Endodermal cell (in vitro differentiated cells): ENCODE data around the gene KLHL3. TPM values are rescaled to one million over a fixed set of nuclear protein-coding genes. Genes with fewer than 3 reads are reported as not detected.

Experiments used
- DNase-seq: peaks from one replicate; pipeline ENCODE4 v3.0.0-alpha.2; 2017
- H3K27ac ChIP-seq: 2 replicates; pipeline ENCODE4 v1.5.1; 2013; ENCODE audit warnings: mild to moderate bottlenecking, low read depth, low read length, moderate library complexity
- H3K27me3 ChIP-seq: 2 replicates; pipeline ENCODE4 v1.6.1; 2013; ENCODE audit warnings: mild to moderate bottlenecking, low read length, moderate library complexity; ENCODE audit not compliant: insufficient read depth, control insufficient read depth, poor library complexity, severe bottlenecking
- H3K36me3 ChIP-seq: 2 replicates; pipeline ENCODE4 v1.7.0; 2013; ENCODE audit warnings: mild to moderate bottlenecking, low read length, moderate library complexity; ENCODE audit not compliant: control insufficient read depth, insufficient read depth
- H3K4me1 ChIP-seq: one replicate; pipeline ENCODE4 v1.7.0; 2013; ENCODE audit warnings: low read length; ENCODE audit not compliant: control insufficient read depth, insufficient read depth
- H3K4me3 ChIP-seq: 2 replicates; pipeline ENCODE4 v1.5.1; 2013; ENCODE audit warnings: mild to moderate bottlenecking, low read length, moderate library complexity
- H3K9ac ChIP-seq: 2 replicates; pipeline ENCODE4 v1.6.1; 2013; ENCODE audit warnings: mild to moderate bottlenecking, low read length, moderate library complexity; ENCODE audit not compliant: poor library complexity, severe bottlenecking; ENCODE audit errors: extremely low read depth
- H3K9me3 ChIP-seq: 2 replicates; pipeline ENCODE4 v1.6.1; 2013; ENCODE audit warnings: mild to moderate bottlenecking, low read length, moderate library complexity; ENCODE audit not compliant: control insufficient read depth
- H3K27ac Mint-ChIP-seq: 2 replicates; pipeline ENCODE4 v1.8.0; 2020; ENCODE audit warnings: mixed read lengths
- H3K27me3 Mint-ChIP-seq: 2 replicates; pipeline ENCODE4 v1.8.0; 2021; ENCODE audit warnings: mild to moderate bottlenecking, mixed read lengths; ENCODE audit not compliant: insufficient read depth
- H3K36me3 Mint-ChIP-seq: 2 replicates; pipeline ENCODE4 v1.8.0; 2020; ENCODE audit warnings: low read depth, mixed read lengths
- H3K4me1 Mint-ChIP-seq: 2 replicates; pipeline ENCODE4 v1.8.0; 2020; ENCODE audit warnings: mixed read lengths
- H3K4me3 Mint-ChIP-seq: 2 replicates; pipeline ENCODE4 v1.8.0; 2020; ENCODE audit warnings: mild to moderate bottlenecking, moderate library complexity, mixed read lengths
- H3K9me3 Mint-ChIP-seq: 2 replicates; pipeline ENCODE4 v1.8.0; 2020; ENCODE audit warnings: mild to moderate bottlenecking, mixed read lengths
- WGBS, 2 experiments: methylation state at CpG; one replicate each; pipeline versions ENCODE4 v1.1.5 to v1.1.7; 2013; ENCODE audit warnings: missing lambda C conversion rate in 2 of 2, mixed read lengths in 1 of 2; ENCODE audit not compliant: insufficient coverage in 1 of 2, insufficient read length in 1 of 2; 5-methylcytosine and 5-hydroxymethylcytosine counted together
- total RNA-seq, 2 donors: library from RNA; stranded (reverse); fragmentation: NEBNext Ultra II Directional in 1 of 2; extraction: Animal tissue kit (Norgen Biotek cat#: 25700) in 1 of 2; gene quantifications; 2 replicates in 1 of 2; 3 replicates in 1 of 2; pipeline ENCODE4 v1.2.1, GENCODE V29; 2021
- TF ChIP-seq, protein P1 (sequence below): fragments of 200-600 bp; sonication (generic); conservative IDR thresholded peaks from 2 replicates; pipeline ENCODE4 v1.5.0; 2021; ENCODE audit warnings: antibody characterized with exemption, mild to moderate bottlenecking

The KLHL3 gene
- total RNA-seq, 2 donors from 2014 or later: 17.5 to 19.4 TPM

DNA sequence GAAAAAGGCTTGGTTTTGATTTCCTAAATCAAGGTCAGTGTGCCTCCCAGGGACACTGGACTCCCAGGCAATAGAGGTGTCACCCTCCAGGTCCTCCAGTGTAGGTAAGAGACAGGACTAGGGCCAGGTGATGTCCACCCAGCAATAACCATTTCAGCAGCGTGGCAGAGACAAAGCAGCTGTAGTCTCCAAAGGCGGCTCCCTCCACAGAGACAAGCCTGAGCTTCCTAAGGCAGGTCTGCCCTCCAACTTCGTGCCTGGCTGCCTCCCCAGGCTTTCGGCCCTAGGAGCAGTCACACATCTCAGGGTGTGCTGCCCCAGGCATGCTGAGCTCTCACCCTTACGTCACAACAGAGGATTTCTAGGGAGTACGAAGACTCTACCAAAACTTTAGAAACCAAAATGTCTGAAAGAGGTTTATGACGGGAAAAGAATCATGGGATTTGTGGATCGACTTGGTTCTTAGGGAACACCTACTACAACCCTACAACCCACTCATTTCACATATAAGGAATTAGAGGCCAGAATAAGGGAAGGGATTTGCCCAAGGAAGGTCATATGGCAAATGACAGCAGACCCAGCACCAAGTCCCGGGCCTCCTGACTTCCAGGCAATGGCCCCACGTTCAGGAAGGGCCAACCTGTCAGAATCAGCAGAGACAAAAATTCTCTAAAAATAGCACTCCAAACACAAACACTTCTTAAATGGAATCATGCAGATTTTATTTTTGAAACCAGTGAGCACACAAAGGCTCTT, 105.5 kb downstream of the KLHL3 start:
- H3K9ac ChIP-seq: no peak overlapping the region
- Mint-ChIP-seq H3K9me3 (no peaks in the 10 kb centered on the region), H3K27me3 (no peaks in the 10 kb centered on the region), H3K4me1 (peaks cover 16% of the 10 kb centered on the region), H3K4me3 (no peak overlapping the region), H3K27ac (peak overlapping the region; percentile 19), H3K36me3 (peaks cover 10% of the 10 kb centered on the region)
- peak; percentile 60 for DNase-seq
- WGBS, 2 experiments: 72 to 79% methylated on average over 8 to 9 of the region's 10 CpGs
- peaks cover 3% of the 10 kb centered on the region for H3K4me1 ChIP-seq
- no peaks in the 10 kb centered on the region for H3K9me3 ChIP-seq
- H3K27ac ChIP-seq: no peak overlapping the region
- H3K36me3 ChIP-seq: no peaks in the 10 kb centered on the region
- H3K27me3 ChIP-seq: no peaks in the 10 kb centered on the region
- TF ChIP-seq, protein P1, sequence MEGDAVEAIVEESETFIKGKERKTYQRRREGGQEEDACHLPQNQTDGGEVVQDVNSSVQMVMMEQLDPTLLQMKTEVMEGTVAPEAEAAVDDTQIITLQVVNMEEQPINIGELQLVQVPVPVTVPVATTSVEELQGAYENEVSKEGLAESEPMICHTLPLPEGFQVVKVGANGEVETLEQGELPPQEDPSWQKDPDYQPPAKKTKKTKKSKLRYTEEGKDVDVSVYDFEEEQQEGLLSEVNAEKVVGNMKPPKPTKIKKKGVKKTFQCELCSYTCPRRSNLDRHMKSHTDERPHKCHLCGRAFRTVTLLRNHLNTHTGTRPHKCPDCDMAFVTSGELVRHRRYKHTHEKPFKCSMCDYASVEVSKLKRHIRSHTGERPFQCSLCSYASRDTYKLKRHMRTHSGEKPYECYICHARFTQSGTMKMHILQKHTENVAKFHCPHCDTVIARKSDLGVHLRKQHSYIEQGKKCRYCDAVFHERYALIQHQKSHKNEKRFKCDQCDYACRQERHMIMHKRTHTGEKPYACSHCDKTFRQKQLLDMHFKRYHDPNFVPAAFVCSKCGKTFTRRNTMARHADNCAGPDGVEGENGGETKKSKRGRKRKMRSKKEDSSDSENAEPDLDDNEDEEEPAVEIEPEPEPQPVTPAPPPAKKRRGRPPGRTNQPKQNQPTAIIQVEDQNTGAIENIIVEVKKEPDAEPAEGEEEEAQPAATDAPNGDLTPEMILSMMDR: no peak
- no peak overlapping the region for H3K4me3 ChIP-seq

DNA sequence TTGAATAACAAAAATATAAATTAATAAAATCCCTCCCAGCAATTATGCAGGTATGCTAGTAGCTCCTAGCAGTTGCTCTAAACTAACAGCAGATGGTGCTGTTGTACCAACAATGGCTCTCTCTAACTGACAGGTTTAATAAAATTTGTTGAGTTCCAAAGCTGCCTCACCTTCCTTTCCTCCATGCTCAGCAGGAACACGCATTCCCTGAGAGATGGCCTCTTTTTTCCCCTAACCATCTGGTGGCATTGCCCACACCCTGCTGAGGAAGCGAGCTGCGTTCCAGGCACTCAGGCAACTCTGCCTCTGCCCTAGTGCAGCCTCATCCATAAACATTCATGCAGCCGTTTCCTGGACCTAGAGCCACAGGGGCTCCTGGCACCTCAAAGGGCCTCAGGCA, 106.2 kb downstream of the KLHL3 start:
- no peak overlapping the region for H3K9ac ChIP-seq
- H3K4me3 ChIP-seq: no peak overlapping the region
- Mint-ChIP-seq H3K9me3 (no peaks in the 10 kb centered on the region), H3K36me3 (peaks cover 10% of the 10 kb centered on the region), H3K27me3 (no peaks in the 10 kb centered on the region), H3K4me1 (peaks cover 15% of the 10 kb centered on the region), H3K4me3 (no peak overlapping the region), H3K27ac (no peak overlapping the region)
- no peaks in the 10 kb centered on the region for H3K36me3 ChIP-seq
- 13 to 23% methylated on average over 3 to 4 of the region's 4 CpGs for WGBS, 2 experiments
- H3K27ac ChIP-seq: no peak overlapping the region
- no peaks in the 10 kb centered on the region for H3K27me3 ChIP-seq
- DNase-seq: peak; percentile 77
- TF ChIP-seq, protein P1: peak; percentile 98
- H3K4me1 ChIP-seq: peaks cover 3% of the 10 kb centered on the region
- no peaks in the 10 kb centered on the region for H3K9me3 ChIP-seq

DNA sequence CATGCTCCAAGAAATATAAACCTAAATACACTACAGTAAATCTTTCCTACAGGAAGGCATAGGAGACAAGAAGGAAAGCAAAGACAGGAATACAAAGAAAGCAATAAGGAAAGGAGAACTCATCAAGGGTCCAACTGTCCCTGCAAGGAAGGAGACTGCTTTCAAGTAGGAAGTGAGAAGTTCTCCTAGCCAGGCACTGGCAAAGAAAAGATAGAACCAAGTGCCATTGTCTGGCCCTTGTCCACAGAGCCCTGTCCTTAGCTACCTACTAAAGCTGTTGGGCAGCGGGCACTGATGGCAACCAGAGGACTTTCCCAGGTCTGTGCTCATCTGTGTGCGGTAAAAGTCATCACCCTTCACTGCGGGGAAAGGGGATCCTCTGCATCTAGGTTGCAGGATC, 108.2 kb downstream of the KLHL3 start:
- peaks cover 7% of the 10 kb centered on the region for H3K36me3 Mint-ChIP-seq

More for the DNA sequence above, 108.2 kb downstream of the KLHL3 start:
- no peak for DNase-seq
- Histone ChIP-seq H3K4me1 (peaks cover 3% of the 10 kb centered on the region), H3K36me3 (no peaks in the 10 kb centered on the region), H3K27me3 (no peaks in the 10 kb centered on the region), H3K27ac (no peak overlapping the region), H3K9me3 (no peaks in the 10 kb centered on the region), H3K4me3 (no peak overlapping the region), H3K9ac (no peak overlapping the region)
- Mint-ChIP-seq H3K9me3 (no peaks in the 10 kb centered on the region), H3K4me3 (no peak overlapping the region), H3K27me3 (no peaks in the 10 kb centered on the region), H3K27ac (no peak overlapping the region), H3K4me1 (peaks cover 15% of the 10 kb centered on the region)
- TF ChIP-seq, protein P1: no peak
- 91 to 100% methylated on average over 3 of the region's 3 CpGs for WGBS, 2 experiments
